ENCODE measurements around the gene SLITRK2.

GRCh38 chrX:145823132-145823531 lies 5.5 kb downstream of the SLITRK2 start:
- TF ChIP-seq MEF2A (IDR thresholded peaks at IDR 0.05; ENCODE audit: insufficient read depth, low read depth, low read length) (no peak), CHD4 (IDR thresholded peaks at IDR 0.05) (no peak), EP300 (IDR thresholded peaks at IDR 0.05; ENCODE audit: borderline replicate concordance in 1 of 2, control insufficient read depth in 1 of 2, low read depth in 2 of 2, low read length in 2 of 2) (no peak), TAF1 (IDR thresholded peaks at IDR 0.05; ENCODE audit: borderline replicate concordance, low read depth, low read length) (no peak), FOS (IDR thresholded peaks at IDR 0.05; ENCODE audit: borderline replicate concordance, extremely low read depth, insufficient read length) (no peak), POU2F2 (IDR thresholded peaks at IDR 0.05; ENCODE audit: borderline replicate concordance, low read depth, low read length) (no peak), SRF (IDR thresholded peaks at IDR 0.05; ENCODE audit: low read depth in 2 of 2, low read length in 2 of 2) (no peak), ZNF274 (IDR thresholded peaks at IDR 0.05; ENCODE audit: insufficient read depth, insufficient read length) (no peak), JUND (IDR thresholded peaks at IDR 0.05; ENCODE audit: low read depth, low read length) (no peak), SP1 (IDR thresholded peaks at IDR 0.05; ENCODE audit: low read depth, low read length) (no peak), RAD51 (IDR thresholded peaks at IDR 0.05) (no peak)
- TF ChIP-seq, protein P1, sequence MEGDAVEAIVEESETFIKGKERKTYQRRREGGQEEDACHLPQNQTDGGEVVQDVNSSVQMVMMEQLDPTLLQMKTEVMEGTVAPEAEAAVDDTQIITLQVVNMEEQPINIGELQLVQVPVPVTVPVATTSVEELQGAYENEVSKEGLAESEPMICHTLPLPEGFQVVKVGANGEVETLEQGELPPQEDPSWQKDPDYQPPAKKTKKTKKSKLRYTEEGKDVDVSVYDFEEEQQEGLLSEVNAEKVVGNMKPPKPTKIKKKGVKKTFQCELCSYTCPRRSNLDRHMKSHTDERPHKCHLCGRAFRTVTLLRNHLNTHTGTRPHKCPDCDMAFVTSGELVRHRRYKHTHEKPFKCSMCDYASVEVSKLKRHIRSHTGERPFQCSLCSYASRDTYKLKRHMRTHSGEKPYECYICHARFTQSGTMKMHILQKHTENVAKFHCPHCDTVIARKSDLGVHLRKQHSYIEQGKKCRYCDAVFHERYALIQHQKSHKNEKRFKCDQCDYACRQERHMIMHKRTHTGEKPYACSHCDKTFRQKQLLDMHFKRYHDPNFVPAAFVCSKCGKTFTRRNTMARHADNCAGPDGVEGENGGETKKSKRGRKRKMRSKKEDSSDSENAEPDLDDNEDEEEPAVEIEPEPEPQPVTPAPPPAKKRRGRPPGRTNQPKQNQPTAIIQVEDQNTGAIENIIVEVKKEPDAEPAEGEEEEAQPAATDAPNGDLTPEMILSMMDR (IDR thresholded peaks at IDR 0.05 in 2 of 3, conservative IDR thresholded peaks at IDR 0.05 in 1 of 3; ENCODE audit: control insufficient read depth in 2 of 3, extremely low read depth in 1 of 3, insufficient read depth in 1 of 3, low read depth in 3 of 3, low read length in 3 of 3), result no peak
- TF ChIP-seq, protein P2, sequence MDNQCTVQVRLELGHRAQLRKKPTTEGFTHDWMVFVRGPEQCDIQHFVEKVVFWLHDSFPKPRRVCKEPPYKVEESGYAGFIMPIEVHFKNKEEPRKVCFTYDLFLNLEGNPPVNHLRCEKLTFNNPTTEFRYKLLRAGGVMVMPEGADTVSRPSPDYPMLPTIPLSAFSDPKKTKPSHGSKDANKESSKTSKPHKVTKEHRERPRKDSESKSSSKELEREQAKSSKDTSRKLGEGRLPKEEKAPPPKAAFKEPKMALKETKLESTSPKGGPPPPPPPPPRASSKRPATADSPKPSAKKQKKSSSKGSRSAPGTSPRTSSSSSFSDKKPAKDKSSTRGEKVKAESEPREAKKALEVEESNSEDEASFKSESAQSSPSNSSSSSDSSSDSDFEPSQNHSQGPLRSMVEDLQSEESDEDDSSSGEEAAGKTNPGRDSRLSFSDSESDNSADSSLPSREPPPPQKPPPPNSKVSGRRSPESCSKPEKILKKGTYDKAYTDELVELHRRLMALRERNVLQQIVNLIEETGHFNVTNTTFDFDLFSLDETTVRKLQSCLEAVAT (IDR thresholded peaks at IDR 0.05), result no peak
